Smooth muscle cell (in vitro differentiated cells): ENCODE measurements around the gene LBR. TPM values are rescaled to one million over a fixed set of nuclear protein-coding genes. Genes with fewer than 3 reads are reported as not detected.

Experiments used
- DNase-seq: peaks from one replicate; lab custom pipeline; 2025; ENCODE audit not compliant: unreplicated experiment; lab: John Stamatoyannopoulos, UW
- H2AFZ ChIP-seq: fragments of 200-600 bp; sonication (generic); 2 replicates; pipeline ENCODE4 v1.6.0; 2016; ENCODE audit warnings: antibody characterized with exemption, low read depth, mild to moderate bottlenecking
- H3F3A ChIP-seq: fragments of 200-600 bp; sonication (generic); 2 replicates; pipeline ENCODE4 v1.6.0; 2017; ENCODE audit warnings: antibody characterized with exemption, low read depth
- H3K27ac ChIP-seq: fragments of 200-600 bp; sonication (generic); 2 replicates; pipeline ENCODE4 v1.5.1; 2016; ENCODE audit warnings: low read depth, mild to moderate bottlenecking
- H3K27me3 ChIP-seq: fragments of 200-600 bp; sonication (generic); 2 replicates; pipeline ENCODE4 v1.6.1; 2016; ENCODE audit warnings: low read depth, mild to moderate bottlenecking
- H3K36me3 ChIP-seq: fragments of 200-600 bp; sonication (generic); 2 replicates; pipeline ENCODE4 v1.5.1; 2016; ENCODE audit warnings: low read depth
- H3K4me1 ChIP-seq: fragments of 200-600 bp; sonication (generic); 2 replicates; pipeline ENCODE4 v1.5.1; 2016; ENCODE audit warnings: low read depth
- H3K4me2 ChIP-seq: fragments of 200-600 bp; sonication (generic); 2 replicates; pipeline ENCODE4 v1.6.0; 2016; ENCODE audit warnings: mild to moderate bottlenecking
- H3K4me3 ChIP-seq: fragments of 200-600 bp; sonication (generic); 2 replicates; pipeline ENCODE4 v1.5.1; 2016; ENCODE audit warnings: mild to moderate bottlenecking
- H3K79me2 ChIP-seq: fragments of 200-600 bp; sonication (generic); 2 replicates; pipeline ENCODE4 v1.6.0; 2016; ENCODE audit warnings: low read depth, mild to moderate bottlenecking
- H3K9ac ChIP-seq: fragments of 200-600 bp; sonication (generic); 2 replicates; pipeline ENCODE4 v1.6.0; 2016; ENCODE audit warnings: low read depth
- H3K9me3 ChIP-seq: fragments of 200-600 bp; sonication (generic); replicated peaks from 2 replicates; pipeline ENCODE4 v1.5.1; 2016; ENCODE audit warnings: low read depth
- H4K20me1 ChIP-seq: fragments of 200-600 bp; sonication (generic); 2 replicates; pipeline ENCODE4 v1.6.0; 2016; ENCODE audit warnings: low read depth
- CTCF ChIP-seq: fragments of 200-600 bp; sonication (generic); IDR thresholded peaks from 2 replicates; pipeline ENCODE4 v1.5.1; 2017; ENCODE audit warnings: borderline replicate concordance, mild to moderate bottlenecking, antibody characterized with exemption; ENCODE audit not compliant: insufficient read depth, poor library complexity, severe bottlenecking
- WGBS: methylation state at CpG from one replicate; pipeline ENCODE4 v1.1.7; 2016; ENCODE audit warnings: low lambda C conversion rate; 5-methylcytosine and 5-hydroxymethylcytosine counted together
- polyA plus RNA-seq: library from polyadenylated mRNA; unstranded; fragments of >200 nt; fragmentation: Nextera tagmentation; extraction: Ambion mirVana; gene quantifications from 2 replicates; pipeline ENCODE4 v1.2.1, GENCODE V29; 2016
- total RNA-seq: library from RNA; depleted of rRNA; stranded (reverse); fragments of >200 nt; gene quantifications from 2 replicates; pipeline ENCODE4 v1.2.3, GENCODE V29; 2014

Gene LBR
- total and polyA plus RNA-seq, 2 experiments from 2014 or later, result 24.8 to 33.4 TPM

DNA sequence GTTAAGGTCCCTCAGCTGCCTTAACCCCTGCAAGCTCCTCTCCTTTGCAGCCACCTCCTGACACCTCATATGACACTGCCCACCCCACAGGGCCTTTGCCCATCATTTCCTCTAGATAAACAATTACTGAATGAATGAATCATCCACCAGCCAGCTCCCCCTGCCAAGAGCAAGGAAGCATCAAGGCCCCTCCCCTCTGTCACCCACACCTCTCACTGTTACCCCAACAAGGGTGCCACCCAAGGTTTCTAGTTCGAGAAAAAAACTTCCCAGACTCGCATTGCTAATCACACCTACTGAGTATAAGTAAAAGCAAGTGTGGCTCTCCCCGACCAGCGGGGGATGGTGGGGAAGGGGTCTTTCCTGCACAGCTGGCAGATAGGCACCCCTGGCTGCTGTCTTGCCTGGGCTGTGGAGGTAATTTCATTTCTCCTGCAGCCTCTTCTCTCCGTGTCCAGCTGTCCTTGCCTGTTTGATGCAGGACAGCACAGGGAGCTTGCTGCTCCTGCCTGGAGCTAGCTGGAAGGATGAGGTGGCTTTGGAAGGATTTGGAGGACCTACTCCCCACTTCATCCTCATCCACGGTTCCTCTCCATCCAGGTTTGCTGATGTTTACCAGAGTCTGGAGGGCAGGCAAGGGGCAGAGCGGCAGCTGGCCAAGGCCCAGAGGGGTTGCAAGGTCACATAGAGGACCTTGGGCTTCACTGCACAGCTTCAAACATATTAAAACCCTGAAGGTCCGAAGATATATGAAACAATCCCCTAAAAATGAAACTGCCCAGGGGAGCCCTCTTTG, 33.1 kb upstream of the LBR start:
- no peaks in the 10 kb centered on the region for H3K27me3 ChIP-seq
- H3F3A ChIP-seq, result peaks cover 7% of the 10 kb centered on the region
- no peaks in the 10 kb centered on the region for H4K20me1 ChIP-seq
- H3K27ac ChIP-seq, result no peak overlapping the region
- WGBS, result 81% methylated on average over 8 of the region's 8 CpGs
- H3K4me2 ChIP-seq, result no peak overlapping the region
- no peaks in the 10 kb centered on the region for H3K9me3 ChIP-seq
- H3K4me1 ChIP-seq, result peaks cover 12% of the 10 kb centered on the region
- DNase-seq, result no peak
- H3K9ac ChIP-seq, result no peak overlapping the region
- H3K79me2 ChIP-seq, result no peaks in the 10 kb centered on the region
- TF ChIP-seq CTCF, result no peak
- H2AFZ ChIP-seq, result no peak overlapping the region
- H3K4me3 ChIP-seq, result no peak overlapping the region
- no peaks in the 10 kb centered on the region for H3K36me3 ChIP-seq

DNA sequence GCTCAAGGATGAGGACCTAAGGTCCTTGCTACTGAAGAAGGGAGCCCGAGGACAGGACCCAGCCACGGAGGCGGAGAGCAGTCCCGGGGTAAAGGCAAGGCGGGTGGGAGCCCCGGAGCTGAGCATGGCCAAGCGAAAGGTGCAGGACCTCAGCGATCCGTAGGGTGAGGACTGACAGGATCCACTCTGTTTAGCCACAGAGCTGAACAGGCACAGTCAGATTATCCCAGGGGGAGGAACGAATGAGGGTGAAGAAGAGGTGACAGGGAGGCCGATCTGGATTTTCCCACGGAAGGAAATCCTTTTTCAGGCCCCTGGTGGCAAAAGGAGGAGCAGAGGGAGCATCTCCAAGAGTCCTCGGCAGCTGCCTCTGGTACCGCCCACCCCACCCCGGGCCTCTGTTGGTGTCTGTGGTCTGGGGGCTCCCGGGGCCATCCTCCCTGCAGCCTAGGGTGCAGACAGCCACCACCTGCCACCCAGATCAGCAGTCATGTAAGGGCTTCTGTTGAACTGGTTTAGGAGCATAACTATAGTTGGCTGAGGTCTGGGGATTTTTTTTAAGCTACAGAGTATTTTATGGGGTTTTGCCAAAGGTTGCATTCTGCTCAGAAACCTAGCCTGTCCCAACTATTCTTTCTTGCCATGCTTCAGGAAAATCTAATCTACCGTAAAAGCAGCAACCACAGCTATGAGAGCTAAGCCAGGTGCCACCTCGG, 32.3 kb upstream of the LBR start:
- Histone ChIP-seq H3K27ac (no peak overlapping the region), H3K27me3 (no peaks in the 10 kb centered on the region), H3K9me3 (no peaks in the 10 kb centered on the region), H3K79me2 (no peaks in the 10 kb centered on the region), H3K4me3 (no peak overlapping the region), H2AFZ (no peak overlapping the region), H4K20me1 (no peaks in the 10 kb centered on the region), H3K4me1 (peaks cover 12% of the 10 kb centered on the region), H3F3A (peaks cover 7% of the 10 kb centered on the region), H3K36me3 (no peaks in the 10 kb centered on the region), H3K4me2 (no peak overlapping the region), H3K9ac (no peak overlapping the region)
- no peak for DNase-seq
- TF ChIP-seq CTCF, result no peak
- 71% methylated on average over 18 of the region's 18 CpGs for WGBS

GRCh38 chr1:225458222-225458631, 30.4 kb upstream of the LBR start:
- WGBS, result 3% methylated on average over 2 of the region's 2 CpGs
- H3K9ac ChIP-seq, result no peak overlapping the region
- no peaks in the 10 kb centered on the region for H3K79me2 ChIP-seq
- no peak overlapping the region for H3K4me3 ChIP-seq
- no peaks in the 10 kb centered on the region for H3K36me3 ChIP-seq
- no peak for TF ChIP-seq CTCF
- no peak overlapping the region for H2AFZ ChIP-seq
- H3F3A ChIP-seq, result peaks cover 18% of the 10 kb centered on the region
- H3K27ac ChIP-seq, result peak overlapping the region; percentile 43
- H3K9me3 ChIP-seq, result no peaks in the 10 kb centered on the region
- peak overlapping the region; percentile 47 for H3K4me2 ChIP-seq
- H3K4me1 ChIP-seq, result peaks cover 9% of the 10 kb centered on the region
- DNase-seq, result no peak
- H4K20me1 ChIP-seq, result no peaks in the 10 kb centered on the region
- no peaks in the 10 kb centered on the region for H3K27me3 ChIP-seq
